Lower lobe of right lung (tissue), 2 donors: Measurements from ENCODE around the gene PTS. TPM values are rescaled to one million over a fixed set of nuclear protein-coding genes. Genes with fewer than 3 reads are reported as not detected.
A peak's percentile ranks its signal among the peaks of the same experiment; 100 is the strongest.

Source experiments
- ATAC-seq, 2 donors: fragments of 200-7000 bp; cut with Tn5 transposase; one replicate each; pipeline ENCODE4 v1.9.1; 2020 to 2022; ENCODE audit warnings: mild to moderate bottlenecking in 2 of 2, moderate library complexity in 2 of 2
- DNase-seq: peaks from one replicate; pipeline ENCODE4 v3.0.0-alpha.2; 2020
- H3K27ac ChIP-seq: fragments of 200-600 bp; one replicate; pipeline ENCODE4 v1.8.0; 2022
- H3K27me3 ChIP-seq: fragments of 200-600 bp; one replicate; pipeline ENCODE4 v1.8.0; 2022; ENCODE audit warnings: low read depth
- H3K36me3 ChIP-seq: fragments of 200-600 bp; one replicate; pipeline ENCODE4 v1.8.0; 2022; ENCODE audit warnings: mild to moderate bottlenecking
- H3K4me1 ChIP-seq: fragments of 200-600 bp; one replicate; pipeline ENCODE4 v1.8.0; 2022
- H3K4me3 ChIP-seq: fragments of 200-600 bp; one replicate; pipeline ENCODE4 v1.8.0; 2022; ENCODE audit warnings: mild to moderate bottlenecking
- H3K9me3 ChIP-seq: fragments of 200-600 bp; one replicate; pipeline ENCODE4 v1.8.0; 2022
- intact Hi-C: fragments of 100-400 bp; cut with DNase I; formaldehyde crosslinking; loops from one replicate; pipeline ENCODE4 v1.11.0; 2022
- total RNA-seq: library from RNA; stranded (reverse); fragmentation: NEBNext Ultra II Directional; extraction: Animal tissue kit (Norgen Biotek cat#: 25700); gene quantifications from one replicate; pipeline ENCODE4 v1.2.1, GENCODE V29; 2021
- TF ChIP-seq, protein P1 (sequence below): fragments of 200-600 bp; IDR thresholded peaks from one replicate; pipeline ENCODE4 v1.8.0; 2022; ENCODE audit warnings: antibody characterized with exemption, mild to moderate bottlenecking
- donor health status: DM: no; HTN: yes; CAD: no; lungs with severe emphysema.

Gene PTS
- total RNA-seq, 1 donor from 2014 or later = 22.8 TPM

DNA sequence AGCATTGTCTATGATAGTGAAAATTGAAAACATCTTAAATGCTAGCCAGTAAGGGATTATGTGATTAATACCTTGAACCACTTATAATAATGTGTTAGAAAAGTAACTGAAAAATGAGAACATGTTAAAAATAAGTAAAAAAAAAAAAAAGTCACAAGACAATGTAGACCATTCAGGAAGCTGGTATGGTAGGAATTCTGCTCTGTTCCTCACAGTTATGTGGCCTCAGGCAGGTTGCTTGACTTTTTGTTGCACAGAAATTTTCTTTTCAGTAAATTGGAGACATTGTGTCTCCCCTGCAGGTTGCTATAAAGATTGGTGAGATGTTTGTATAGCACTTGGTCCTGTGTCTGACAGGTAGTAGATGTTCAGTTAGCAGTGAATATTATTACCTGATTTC, 51.7 kb downstream of the PTS start:
- Histone ChIP-seq H3K36me3 (no peaks in the 10 kb centered on the region), H3K4me1 (peaks cover 7% of the 10 kb centered on the region), H3K9me3 (no peaks in the 10 kb centered on the region), H3K27ac (no peak overlapping the region), H3K4me3 (no peak overlapping the region), H3K27me3 (no peaks in the 10 kb centered on the region)
- intact Hi-C loops = no loop called here
- TF ChIP-seq, protein P1, sequence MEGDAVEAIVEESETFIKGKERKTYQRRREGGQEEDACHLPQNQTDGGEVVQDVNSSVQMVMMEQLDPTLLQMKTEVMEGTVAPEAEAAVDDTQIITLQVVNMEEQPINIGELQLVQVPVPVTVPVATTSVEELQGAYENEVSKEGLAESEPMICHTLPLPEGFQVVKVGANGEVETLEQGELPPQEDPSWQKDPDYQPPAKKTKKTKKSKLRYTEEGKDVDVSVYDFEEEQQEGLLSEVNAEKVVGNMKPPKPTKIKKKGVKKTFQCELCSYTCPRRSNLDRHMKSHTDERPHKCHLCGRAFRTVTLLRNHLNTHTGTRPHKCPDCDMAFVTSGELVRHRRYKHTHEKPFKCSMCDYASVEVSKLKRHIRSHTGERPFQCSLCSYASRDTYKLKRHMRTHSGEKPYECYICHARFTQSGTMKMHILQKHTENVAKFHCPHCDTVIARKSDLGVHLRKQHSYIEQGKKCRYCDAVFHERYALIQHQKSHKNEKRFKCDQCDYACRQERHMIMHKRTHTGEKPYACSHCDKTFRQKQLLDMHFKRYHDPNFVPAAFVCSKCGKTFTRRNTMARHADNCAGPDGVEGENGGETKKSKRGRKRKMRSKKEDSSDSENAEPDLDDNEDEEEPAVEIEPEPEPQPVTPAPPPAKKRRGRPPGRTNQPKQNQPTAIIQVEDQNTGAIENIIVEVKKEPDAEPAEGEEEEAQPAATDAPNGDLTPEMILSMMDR = no peak
- ATAC-seq (no peak), DNase-seq (no peak)

DNA sequence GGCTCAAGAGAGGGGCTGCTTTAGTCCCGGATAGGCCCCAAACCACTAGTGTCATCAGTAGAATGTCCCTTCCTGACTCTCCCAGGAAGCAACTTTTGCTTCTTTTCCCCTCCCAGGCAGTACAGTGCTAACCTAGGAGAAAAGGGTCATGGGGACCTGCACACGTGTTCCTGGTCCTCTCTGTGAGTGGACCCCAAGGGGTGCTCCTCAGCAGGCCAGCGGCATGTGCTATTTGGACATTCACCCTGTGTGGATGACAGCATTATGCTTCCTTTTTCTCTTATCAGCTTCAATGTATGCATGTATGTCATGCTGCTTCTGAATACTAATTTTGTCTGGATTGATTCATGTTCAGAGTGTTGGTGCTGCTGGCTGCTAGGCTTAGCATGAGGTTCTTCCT, 52.6 kb downstream of the PTS start:
- no peak overlapping the region for H3K27ac ChIP-seq
- DNase-seq = no peak
- H3K36me3 ChIP-seq = no peaks in the 10 kb centered on the region
- H3K4me1 ChIP-seq = peaks cover 7% of the 10 kb centered on the region
- H3K9me3 ChIP-seq = no peaks in the 10 kb centered on the region
- no peak for ATAC-seq
- TF ChIP-seq, protein P1 = no peak
- no peak overlapping the region for H3K4me3 ChIP-seq
- intact Hi-C loops = no loop called here
- H3K27me3 ChIP-seq = no peaks in the 10 kb centered on the region

DNA sequence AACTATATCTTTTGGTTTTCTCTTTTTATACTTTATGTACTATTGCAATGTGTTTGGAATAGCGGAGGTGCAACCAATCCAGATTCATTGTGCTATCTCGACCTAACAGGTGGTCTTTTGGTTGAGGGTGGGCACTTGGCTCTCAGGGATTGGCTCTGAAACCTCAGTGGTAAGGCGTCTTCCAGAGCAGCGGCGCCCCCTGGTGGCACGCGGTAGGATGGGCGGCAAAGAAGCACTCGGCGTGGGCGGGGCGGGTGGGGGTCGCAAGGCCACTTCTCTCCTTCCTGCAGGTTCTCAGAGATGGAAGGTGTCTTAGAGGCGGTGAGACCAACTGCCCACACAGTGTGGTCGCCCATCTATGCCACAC, 53.7 kb downstream of the PTS start:
- DNase-seq = peak; percentile 82
- TF ChIP-seq, protein P1 = peak; percentile 85
- Histone ChIP-seq H3K36me3 (no peaks in the 10 kb centered on the region), H3K4me1 (peaks cover 7% of the 10 kb centered on the region), H3K4me3 (peak overlapping the region; percentile 50), H3K27ac (no peak overlapping the region), H3K9me3 (no peaks in the 10 kb centered on the region), H3K27me3 (no peaks in the 10 kb centered on the region)
- intact Hi-C loops = loop anchor here (2.0 kb wide), 1 partner anchor 59 kb away; no protein-coding TSS in a partner anchor
- ATAC-seq = peak; percentile 89 to 92

GRCh38 chr11:112280268-112281126, 54.3 kb downstream of the PTS start:
- Histone ChIP-seq H3K4me3 (peak overlapping the region; percentile 50), H3K27me3 (no peaks in the 10 kb centered on the region), H3K36me3 (no peaks in the 10 kb centered on the region), H3K4me1 (peaks cover 7% of the 10 kb centered on the region), H3K9me3 (no peaks in the 10 kb centered on the region), H3K27ac (no peak overlapping the region)
- intact Hi-C loops = loop anchor here (2.0 kb wide), 1 partner anchor 60 kb away; no protein-coding TSS in a partner anchor
- ATAC-seq = peak; percentile 92 to 97
- peak; percentile 53 for DNase-seq
- TF ChIP-seq, protein P1 = peak; percentile 61

GRCh38 chr11:112281726-112282125, 55.5 kb downstream of the PTS start:
- H3K9me3 ChIP-seq = no peaks in the 10 kb centered on the region
- no peak for ATAC-seq
- H3K36me3 ChIP-seq = no peaks in the 10 kb centered on the region
- intact Hi-C loops = loop anchor here (2.0 kb wide), 1 partner anchor 61 kb away; no protein-coding TSS in a partner anchor
- no peak overlapping the region for H3K4me3 ChIP-seq
- no peak overlapping the region for H3K27ac ChIP-seq
- H3K27me3 ChIP-seq = no peaks in the 10 kb centered on the region
- DNase-seq = no peak
- TF ChIP-seq, protein P1 = no peak
- peaks cover 7% of the 10 kb centered on the region for H3K4me1 ChIP-seq

Other genes with a start within 250 kb of the PTS start
- gene DLAT, start 201.0 kb upstream of the PTS start, total RNA-seq = 26.1 TPM
- gene PIH1D2, start 152.4 kb upstream of the PTS start, total RNA-seq = 6.4 TPM
- gene NKAPD1, start 152.1 kb upstream of the PTS start, total RNA-seq = 20.6 TPM
- gene TIMM8B, start 139.7 kb upstream of the PTS start, total RNA-seq = 35.9 TPM
- gene SDHD, start 139.6 kb upstream of the PTS start, total RNA-seq = 91.2 TPM
- 48.7 TPM for gene IL18, start 62.3 kb upstream of the PTS start, total RNA-seq
- not detected for gene TEX12, start 59.1 kb upstream of the PTS start, total RNA-seq
- 8.9 TPM for gene BCO2, start 50.9 kb upstream of the PTS start, total RNA-seq
- gene PLET1, start 34.4 kb downstream of the PTS start, total RNA-seq = not detected